NCI-H1694 treated with DMSO at 0.1 percent for 48 hours (cell line): ENCODE data around the gene MAGI2.

ENCODE experiments used
- DNase-seq: peaks from one replicate; lab custom pipeline; 2025; lab: John Stamatoyannopoulos, UW

MAGI2 gene

GRCh38 chr7:79258826-79259225, 194.6 kb downstream of the MAGI2 start:
- no peak for DNase-seq

- DNase-seq: no peak
Measured at GRCh38 chr7:79257959-79258358, 195.5 kb downstream of the MAGI2 start.

GRCh38 chr7:79245623-79246249, 207.7 kb downstream of the MAGI2 start:
- no peak for DNase-seq

GRCh38 chr7:79244482-79244881, 209.0 kb downstream of the MAGI2 start:
- DNase-seq: no peak

GRCh38 chr7:79241288-79242060, 212.0 kb downstream of the MAGI2 start:
- DNase-seq: no peak

- DNase-seq: no peak
Measured at GRCh38 chr7:79240413-79240812, 213.1 kb downstream of the MAGI2 start.

- no peak for DNase-seq
Measured at GRCh38 chr7:79236352-79237028, 217.0 kb downstream of the MAGI2 start.

GRCh38 chr7:79227044-79227443, 226.4 kb downstream of the MAGI2 start:
- DNase-seq: no peak

GRCh38 chr7:79221211-79221610, 232.3 kb downstream of the MAGI2 start:
- DNase-seq: no peak

- no peak for DNase-seq
Measured at GRCh38 chr7:79217976-79218626, 235.4 kb downstream of the MAGI2 start.

- no peak for DNase-seq
Measured at GRCh38 chr7:79217468-79217867, 236.0 kb downstream of the MAGI2 start.

GRCh38 chr7:79216236-79216635, 237.2 kb downstream of the MAGI2 start:
- DNase-seq: no peak

GRCh38 chr7:79212334-79212733, 241.1 kb downstream of the MAGI2 start:
- no peak for DNase-seq

- DNase-seq: no peak
Measured at GRCh38 chr7:79211724-79212123, 241.7 kb downstream of the MAGI2 start.

- no peak for DNase-seq
Measured at GRCh38 chr7:79199961-79200360, 253.5 kb downstream of the MAGI2 start.

- DNase-seq: no peak
Measured at GRCh38 chr7:79199266-79199665, 254.2 kb downstream of the MAGI2 start.

- DNase-seq: no peak
Measured at GRCh38 chr7:79185605-79186004, 267.9 kb downstream of the MAGI2 start.

- no peak for DNase-seq
Measured at GRCh38 chr7:79182283-79182682, 271.2 kb downstream of the MAGI2 start.

- no peak for DNase-seq
Measured at GRCh38 chr7:79180533-79180932, 272.9 kb downstream of the MAGI2 start.

- peak; percentile 77 for DNase-seq
Measured at GRCh38 chr7:79176859-79177477, 276.5 kb downstream of the MAGI2 start.

GRCh38 chr7:79175374-79175773, 278.1 kb downstream of the MAGI2 start:
- no peak for DNase-seq

GRCh38 chr7:79165225-79165624, 288.2 kb downstream of the MAGI2 start:
- DNase-seq: no peak
